ENCODE data around the gene BRAP.
"Not testable (repeated sequence)": the region's sequence is repeated elsewhere in the genome, so short reads cannot be mapped to it uniquely, and the experiment has no call there.

The BRAP gene

GRCh38 chr12:111616177-111616623 is 69.6 kb downstream of the BRAP start:
- TF ChIP-seq, protein P1, sequence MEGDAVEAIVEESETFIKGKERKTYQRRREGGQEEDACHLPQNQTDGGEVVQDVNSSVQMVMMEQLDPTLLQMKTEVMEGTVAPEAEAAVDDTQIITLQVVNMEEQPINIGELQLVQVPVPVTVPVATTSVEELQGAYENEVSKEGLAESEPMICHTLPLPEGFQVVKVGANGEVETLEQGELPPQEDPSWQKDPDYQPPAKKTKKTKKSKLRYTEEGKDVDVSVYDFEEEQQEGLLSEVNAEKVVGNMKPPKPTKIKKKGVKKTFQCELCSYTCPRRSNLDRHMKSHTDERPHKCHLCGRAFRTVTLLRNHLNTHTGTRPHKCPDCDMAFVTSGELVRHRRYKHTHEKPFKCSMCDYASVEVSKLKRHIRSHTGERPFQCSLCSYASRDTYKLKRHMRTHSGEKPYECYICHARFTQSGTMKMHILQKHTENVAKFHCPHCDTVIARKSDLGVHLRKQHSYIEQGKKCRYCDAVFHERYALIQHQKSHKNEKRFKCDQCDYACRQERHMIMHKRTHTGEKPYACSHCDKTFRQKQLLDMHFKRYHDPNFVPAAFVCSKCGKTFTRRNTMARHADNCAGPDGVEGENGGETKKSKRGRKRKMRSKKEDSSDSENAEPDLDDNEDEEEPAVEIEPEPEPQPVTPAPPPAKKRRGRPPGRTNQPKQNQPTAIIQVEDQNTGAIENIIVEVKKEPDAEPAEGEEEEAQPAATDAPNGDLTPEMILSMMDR (IDR thresholded peaks at IDR 0.05; ENCODE audit: poor library complexity, severe bottlenecking), result no peak
- DNase-seq (ENCODE audit: low spot score) (no peak), ATAC-seq (ENCODE audit: low read depth) (no peak)
- no peak overlapping the region for H3K4me3 ChIP-seq (ENCODE audit: severe bottlenecking)
- no peaks in the 10 kb centered on the region for H3K27me3 ChIP-seq (ENCODE audit: insufficient read depth, poor library complexity, severe bottlenecking)
- H3K27ac ChIP-seq (ENCODE audit: poor library complexity, severe bottlenecking), result no peak overlapping the region
- H3K4me1 ChIP-seq (ENCODE audit: insufficient read depth, poor library complexity, severe bottlenecking), result no peaks in the 10 kb centered on the region
- no peaks in the 10 kb centered on the region for H3K36me3 ChIP-seq (ENCODE audit: low read depth)
- H3K9me3 ChIP-seq (ENCODE audit: severe bottlenecking), result no peaks in the 10 kb centered on the region

DNA sequence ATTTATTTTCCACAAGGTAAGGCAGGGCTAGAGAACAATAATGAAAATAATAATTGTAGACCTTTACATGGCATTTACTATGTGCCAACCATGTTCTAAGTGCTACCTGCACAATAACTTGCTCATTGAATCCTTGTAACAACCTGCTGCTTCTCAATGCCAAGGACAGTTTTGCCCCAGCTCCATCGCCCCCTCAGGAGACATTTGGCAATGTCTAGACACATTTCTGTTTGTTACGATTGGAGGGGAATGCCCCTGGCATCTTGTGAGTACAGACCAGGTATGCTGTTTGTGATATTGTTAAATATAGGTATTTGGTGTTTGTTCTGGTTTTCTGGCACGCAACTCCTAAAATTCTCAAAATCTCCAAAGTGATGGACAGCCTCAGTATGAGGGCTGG is 78.5 kb downstream of the BRAP start:
- no peak overlapping the region for H3K27ac ChIP-seq (ENCODE audit: poor library complexity, severe bottlenecking)
- DNase-seq (ENCODE audit: low spot score) (no peak), ATAC-seq (ENCODE audit: low read depth) (no peak)
- TF ChIP-seq, protein P1 (IDR thresholded peaks at IDR 0.05; ENCODE audit: poor library complexity, severe bottlenecking), result no peak
- H3K27me3 ChIP-seq (ENCODE audit: insufficient read depth, poor library complexity, severe bottlenecking), result no peaks in the 10 kb centered on the region
- H3K36me3 ChIP-seq (ENCODE audit: low read depth), result no peaks in the 10 kb centered on the region
- H3K9me3 ChIP-seq (ENCODE audit: severe bottlenecking), result no peaks in the 10 kb centered on the region
- no peaks in the 10 kb centered on the region for H3K4me1 ChIP-seq (ENCODE audit: insufficient read depth, poor library complexity, severe bottlenecking)
- no peak overlapping the region for H3K4me3 ChIP-seq (ENCODE audit: severe bottlenecking)

- ATAC-seq (ENCODE audit: low read depth) (no peak), DNase-seq (ENCODE audit: low spot score) (no peak)
These were observed 79.0 kb downstream of the BRAP start for GRCh38 chr12:111606767-111607230.

GRCh38 chr12:111605911-111606766 is 79.6 kb downstream of the BRAP start:
- Histone ChIP-seq H3K36me3 (ENCODE audit: low read depth) (no peaks in the 10 kb centered on the region), H3K4me1 (ENCODE audit: insufficient read depth, poor library complexity, severe bottlenecking) (no peaks in the 10 kb centered on the region), H3K27ac (ENCODE audit: poor library complexity, severe bottlenecking) (no peak overlapping the region), H3K4me3 (ENCODE audit: severe bottlenecking) (no peak overlapping the region), H3K27me3 (ENCODE audit: insufficient read depth, poor library complexity, severe bottlenecking) (no peaks in the 10 kb centered on the region), H3K9me3 (ENCODE audit: severe bottlenecking) (no peaks in the 10 kb centered on the region)
- TF ChIP-seq, protein P1 (IDR thresholded peaks at IDR 0.05; ENCODE audit: poor library complexity, severe bottlenecking), result no peak
- DNase-seq (ENCODE audit: low spot score) (no peak), ATAC-seq (ENCODE audit: low read depth) (no peak)

More at GRCh38 chr12:111606767-111607230, 79.0 kb downstream of the BRAP start:
- Histone ChIP-seq H3K9me3 (ENCODE audit: severe bottlenecking) (no peaks in the 10 kb centered on the region), H3K27me3 (ENCODE audit: insufficient read depth, poor library complexity, severe bottlenecking) (no peaks in the 10 kb centered on the region), H3K4me1 (ENCODE audit: insufficient read depth, poor library complexity, severe bottlenecking) (no peaks in the 10 kb centered on the region), H3K27ac (ENCODE audit: poor library complexity, severe bottlenecking) (no peak overlapping the region), H3K4me3 (ENCODE audit: severe bottlenecking) (no peak overlapping the region), H3K36me3 (ENCODE audit: low read depth) (no peaks in the 10 kb centered on the region)
- TF ChIP-seq, protein P1 (IDR thresholded peaks at IDR 0.05; ENCODE audit: poor library complexity, severe bottlenecking), result no peak

DNA sequence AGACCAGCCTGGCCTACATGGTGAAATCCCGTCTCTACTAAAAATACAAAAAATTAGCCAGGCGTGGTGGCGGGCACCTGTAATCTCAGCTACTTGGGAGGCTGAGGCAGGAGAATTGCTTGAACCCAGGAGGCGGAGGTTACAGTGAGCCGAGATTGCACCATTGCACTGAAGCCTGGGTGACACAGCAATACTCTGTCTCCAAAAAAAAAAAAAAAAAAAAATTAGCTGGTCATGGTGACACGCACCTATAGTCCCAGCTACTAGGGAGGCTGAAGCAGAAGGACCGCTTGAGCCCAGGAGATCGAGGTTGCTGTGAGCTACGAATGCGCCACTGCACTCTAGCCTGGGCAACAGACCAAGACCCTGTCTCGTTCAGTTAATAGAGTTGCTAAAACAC is 82.9 kb downstream of the BRAP start:
- H3K9me3 ChIP-seq (ENCODE audit: severe bottlenecking); DNase-seq (ENCODE audit: low spot score); H3K27ac ChIP-seq (ENCODE audit: poor library complexity, severe bottlenecking); H3K36me3 ChIP-seq (ENCODE audit: low read depth); H3K4me3 ChIP-seq (ENCODE audit: severe bottlenecking); ATAC-seq (ENCODE audit: low read depth); H3K27me3 ChIP-seq (ENCODE audit: insufficient read depth, poor library complexity, severe bottlenecking); H3K4me1 ChIP-seq (ENCODE audit: insufficient read depth, poor library complexity, severe bottlenecking): not testable (repeated sequence)
